ENCODE data around the gene GANAB. TPM values are rescaled to one million over a fixed set of nuclear protein-coding genes. Genes with fewer than 3 reads are reported as not detected.

Gene GANAB
- total RNA-seq, 1 experiment from 2014 or later = 274 TPM

DNA sequence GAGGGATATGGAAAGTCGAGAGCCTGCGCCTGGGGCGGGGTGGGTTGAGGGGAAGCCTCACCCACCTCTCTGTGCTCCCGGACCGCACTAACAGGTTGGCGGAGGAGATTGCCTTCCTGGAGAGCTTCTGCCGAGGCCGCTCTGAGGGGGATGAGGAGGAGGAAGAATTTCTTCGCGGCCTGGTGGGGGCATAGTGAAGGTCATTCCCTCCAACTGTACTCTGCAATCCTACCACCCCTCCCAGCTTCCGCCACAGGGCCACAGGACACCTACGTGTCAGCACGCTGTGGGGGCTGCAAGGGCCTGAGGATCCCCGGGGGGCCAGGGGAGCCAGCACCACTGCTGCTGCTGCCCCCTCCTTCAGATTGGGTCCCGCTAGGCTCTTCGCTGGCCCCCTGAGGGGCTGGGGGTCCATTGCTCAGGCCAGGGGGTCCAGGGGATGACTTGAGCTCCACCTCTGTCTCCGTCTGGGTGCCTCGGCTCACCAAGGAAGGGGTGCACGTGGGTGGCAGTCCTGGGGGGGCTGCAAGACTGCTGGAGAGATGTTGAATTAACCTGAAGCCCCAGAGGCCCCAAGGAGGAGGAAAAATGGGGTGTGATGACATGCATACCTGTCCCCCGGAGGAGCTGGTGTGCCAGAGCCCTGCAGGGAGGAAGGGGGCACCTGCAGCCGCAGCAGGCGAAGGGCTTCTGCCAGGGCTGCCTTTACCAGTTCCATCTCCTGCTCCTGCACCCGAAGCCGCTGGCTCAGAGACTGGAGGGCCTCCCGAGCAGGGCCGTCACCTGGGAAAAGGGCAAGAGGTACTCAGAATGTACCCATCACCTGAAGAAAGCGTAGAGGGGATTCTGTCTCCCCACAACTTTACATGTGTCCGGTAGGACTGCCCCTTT lies 35.4 kb downstream of the GANAB start:
- no peak overlapping the region for H3K27ac ChIP-seq (ENCODE audit: low read length)
- ChIA-PET CTCF (interaction anchor here (0.5 to 1.3 kb wide), 8 partner anchors 10 to 70 kb away, joined by 3 to 9 read pairs (median 6); partner anchors contain the start of genes B3GAT3, C11orf98 and CSKMT), POLR2A (ENCODE audit: unreplicated experiment) (no interaction called here)
- H3K9me2 ChIP-seq (replicated peaks; ENCODE audit: low read length) = no peaks in the 10 kb centered on the region
- peaks cover 12% of the 10 kb centered on the region; the same call in 1 of the 2 replicates for H3K79me2 ChIP-seq (ENCODE audit: low read length)
- DNase-seq = no peak
- ATAC-seq = no peak
- intact Hi-C loops (cut with micrococcal nuclease) = loop anchor here (1.0 to 5.0 kb wide), 2 partner anchors 20 to 36 kb away; partner anchors contain the start of genes GANAB and TUT1
- H3K4me3 ChIP-seq (ENCODE audit: low read length) = peak overlapping the region; percentile 81
- TF ChIP-seq EZH2 (IDR thresholded peaks at IDR 0.05; ENCODE audit: low read length, unreplicated experiment) (no peak), EZH2phosphoT487 (IDR thresholded peaks at IDR 0.05; ENCODE audit: borderline replicate concordance, low read length) (no peak)
- TF ChIP-seq, protein P1, sequence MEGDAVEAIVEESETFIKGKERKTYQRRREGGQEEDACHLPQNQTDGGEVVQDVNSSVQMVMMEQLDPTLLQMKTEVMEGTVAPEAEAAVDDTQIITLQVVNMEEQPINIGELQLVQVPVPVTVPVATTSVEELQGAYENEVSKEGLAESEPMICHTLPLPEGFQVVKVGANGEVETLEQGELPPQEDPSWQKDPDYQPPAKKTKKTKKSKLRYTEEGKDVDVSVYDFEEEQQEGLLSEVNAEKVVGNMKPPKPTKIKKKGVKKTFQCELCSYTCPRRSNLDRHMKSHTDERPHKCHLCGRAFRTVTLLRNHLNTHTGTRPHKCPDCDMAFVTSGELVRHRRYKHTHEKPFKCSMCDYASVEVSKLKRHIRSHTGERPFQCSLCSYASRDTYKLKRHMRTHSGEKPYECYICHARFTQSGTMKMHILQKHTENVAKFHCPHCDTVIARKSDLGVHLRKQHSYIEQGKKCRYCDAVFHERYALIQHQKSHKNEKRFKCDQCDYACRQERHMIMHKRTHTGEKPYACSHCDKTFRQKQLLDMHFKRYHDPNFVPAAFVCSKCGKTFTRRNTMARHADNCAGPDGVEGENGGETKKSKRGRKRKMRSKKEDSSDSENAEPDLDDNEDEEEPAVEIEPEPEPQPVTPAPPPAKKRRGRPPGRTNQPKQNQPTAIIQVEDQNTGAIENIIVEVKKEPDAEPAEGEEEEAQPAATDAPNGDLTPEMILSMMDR (conservative IDR thresholded peaks at IDR 0.05; ENCODE audit: low read depth, low read length) = no peak
- no peaks in the 10 kb centered on the region for H3K27me3 ChIP-seq (ENCODE audit: low read length)
- BruUV-seq (replicated peaks) = no TSS peak
- H3K4me1 ChIP-seq (ENCODE audit: insufficient read depth, low read length) = peaks cover 29% of the 10 kb centered on the region
- H3K9me3 ChIP-seq (ENCODE audit: low read length) = no peaks in the 10 kb centered on the region
- no peaks in the 10 kb centered on the region for H4K20me1 ChIP-seq (ENCODE audit: low read length)
- H3F3A ChIP-seq (ENCODE audit: low read length, unreplicated experiment) = peaks cover 7% of the 10 kb centered on the region
- peak overlapping the region; percentile 97 for H3K4me2 ChIP-seq (ENCODE audit: low read length)
- H3K9ac ChIP-seq (ENCODE audit: low read length) = peak overlapping the region; percentile 63
- no peaks in the 10 kb centered on the region for H3K36me3 ChIP-seq (ENCODE audit: low read depth, low read length)
- H2AFZ ChIP-seq (ENCODE audit: low read length) = peak overlapping the region; percentile 89

DNA sequence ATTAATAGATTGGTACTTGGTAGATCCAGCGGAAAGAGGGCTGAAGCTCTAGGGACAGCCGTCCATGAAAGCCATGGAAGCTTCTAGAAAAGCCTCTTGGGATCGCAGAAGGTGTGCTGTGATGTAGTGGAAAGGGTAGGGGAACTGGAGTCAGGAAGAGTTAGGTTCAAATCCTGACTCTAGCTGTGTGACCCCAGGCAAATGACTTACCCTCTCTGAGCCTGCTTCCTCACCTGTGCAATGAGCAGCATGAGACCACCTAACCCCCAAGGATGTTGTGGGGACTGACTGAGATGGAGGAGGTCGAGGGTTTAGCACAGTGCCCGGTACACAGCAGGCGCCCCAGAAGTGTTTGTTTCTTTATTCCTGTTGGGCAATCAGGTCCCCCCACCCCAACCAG lies 36.0 kb downstream of the GANAB start:
- Histone ChIP-seq H3K9ac (ENCODE audit: low read length) (no peak overlapping the region), H3K9me2 (replicated peaks; ENCODE audit: low read length) (no peaks in the 10 kb centered on the region), H3K4me1 (ENCODE audit: insufficient read depth, low read length) (peaks cover 29% of the 10 kb centered on the region), H3K27me3 (ENCODE audit: low read length) (no peaks in the 10 kb centered on the region), H3K9me3 (ENCODE audit: low read length) (no peaks in the 10 kb centered on the region), H3K36me3 (ENCODE audit: low read depth, low read length) (no peaks in the 10 kb centered on the region), H3K79me2 (ENCODE audit: low read length) (peaks cover 12% of the 10 kb centered on the region; the same call in 1 of the 2 replicates), H3K4me3 (ENCODE audit: low read length) (no peak overlapping the region), H4K20me1 (ENCODE audit: low read length) (no peaks in the 10 kb centered on the region), H3F3A (ENCODE audit: low read length, unreplicated experiment) (peaks cover 7% of the 10 kb centered on the region), H3K27ac (ENCODE audit: low read length) (no peak overlapping the region), H2AFZ (ENCODE audit: low read length) (no peak overlapping the region), H3K4me2 (ENCODE audit: low read length) (no peak overlapping the region)
- BruUV-seq (replicated peaks) = no TSS peak
- TF ChIP-seq, protein P1 (conservative IDR thresholded peaks at IDR 0.05; ENCODE audit: low read depth, low read length) = no peak
- TF ChIP-seq EZH2phosphoT487 (IDR thresholded peaks at IDR 0.05; ENCODE audit: borderline replicate concordance, low read length) (no peak), EZH2 (IDR thresholded peaks at IDR 0.05; ENCODE audit: low read length, unreplicated experiment) (no peak)
- ChIA-PET POLR2A (ENCODE audit: unreplicated experiment) (no interaction called here), CTCF (no interaction called here)
- DNase-seq = no peak
- intact Hi-C loops (cut with micrococcal nuclease) = loop anchor here (5.0 kb wide), 1 partner anchor 37 kb away; the partner anchor contains the start of gene GANAB
- no peak for ATAC-seq

DNA sequence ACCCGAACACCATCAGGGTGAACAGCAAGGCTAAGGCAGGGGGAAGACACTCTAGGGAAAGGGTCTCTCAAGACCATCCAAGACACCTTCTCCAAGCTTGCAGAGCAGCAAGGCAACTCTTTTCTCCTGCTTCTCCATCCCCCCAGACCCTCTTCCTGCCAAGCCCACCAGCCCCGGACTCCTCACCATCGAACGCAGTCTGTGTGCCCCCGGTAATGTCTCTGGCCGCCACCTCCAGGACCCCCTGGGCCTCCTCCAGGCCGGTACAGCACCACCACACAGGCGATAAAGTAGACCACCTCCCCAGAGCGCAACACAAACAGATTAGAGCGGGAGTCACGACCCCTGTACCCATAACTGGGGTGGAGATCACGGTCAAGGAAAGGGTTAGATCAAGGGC lies 37.6 kb downstream of the GANAB start:
- POLR2A ChIA-PET (ENCODE audit: unreplicated experiment) = no interaction called here
- BruUV-seq (replicated peaks) = no TSS peak
- intact Hi-C loops (cut with micrococcal nuclease) = no loop called here

More for the DNA sequence above, 37.6 kb downstream of the GANAB start:
- no peak for ATAC-seq
- Histone ChIP-seq H3K4me2 (ENCODE audit: low read length) (no peak overlapping the region), H3K4me1 (ENCODE audit: insufficient read depth, low read length) (peaks cover 17% of the 10 kb centered on the region), H3K27me3 (ENCODE audit: low read length) (no peaks in the 10 kb centered on the region), H3K36me3 (ENCODE audit: low read depth, low read length) (no peaks in the 10 kb centered on the region), H3F3A (ENCODE audit: low read length, unreplicated experiment) (peaks cover 4% of the 10 kb centered on the region), H4K20me1 (ENCODE audit: low read length) (no peaks in the 10 kb centered on the region), H3K9me3 (ENCODE audit: low read length) (no peaks in the 10 kb centered on the region), H3K79me2 (ENCODE audit: low read length) (peaks cover 12% of the 10 kb centered on the region; the same call in 1 of the 2 replicates), H3K4me3 (ENCODE audit: low read length) (no peak overlapping the region), H2AFZ (ENCODE audit: low read length) (no peak overlapping the region), H3K9me2 (replicated peaks; ENCODE audit: low read length) (no peaks in the 10 kb centered on the region), H3K9ac (ENCODE audit: low read length) (no peak overlapping the region), H3K27ac (ENCODE audit: low read length) (no peak overlapping the region)
- no peak for TF ChIP-seq EZH2 (IDR thresholded peaks at IDR 0.05; ENCODE audit: low read length, unreplicated experiment)
- TF ChIP-seq, protein P1 (conservative IDR thresholded peaks at IDR 0.05; ENCODE audit: low read depth, low read length) = no peak
- no peak for TF ChIP-seq EZH2phosphoT487 (IDR thresholded peaks at IDR 0.05; ENCODE audit: borderline replicate concordance, low read length)
- DNase-seq = no peak
- CTCF ChIA-PET = no interaction called here

Measured in PC-3 (cell line).